Suprapubic skin (tissue), 4 donors: ENCODE data around the gene B3GNT3.

Experiments
- CTCF ChIP-seq, 2 donors: fragments of 200-600 bp in 1 of 2; fragments of 450-650 bp in 1 of 2; sonication (generic) in 1 of 2; IDR thresholded peaks; one replicate each; pipeline ENCODE4 v1.5.1; 2016 to 2019; ENCODE audit warnings: antibody characterized with exemption in 2 of 2, mild to moderate bottlenecking in 1 of 2, moderate library complexity in 1 of 2
- EP300 ChIP-seq: sonication (generic); formaldehyde crosslinking; IDR thresholded peaks from one replicate; pipeline ENCODE4 v1.6.1; 2017; ENCODE audit warnings: antibody characterized with exemption
- POLR2A ChIP-seq, 2 donors: fragments of 450-650 bp; IDR thresholded peaks; one replicate each; pipeline ENCODE4 v1.6.1; 2017; ENCODE audit warnings: antibody characterized with exemption in 2 of 2, mild to moderate bottlenecking in 2 of 2, moderate library complexity in 2 of 2
- POLR2AphosphoS5 ChIP-seq, 3 donors: sonication (generic); formaldehyde crosslinking; IDR thresholded peaks; one replicate each; pipeline ENCODE4 v1.6.1; 2017; ENCODE audit warnings: antibody characterized with exemption in 3 of 3

GRCh38 chr19:17843908-17844490 is 49.1 kb downstream of the B3GNT3 start:
- no peak for TF ChIP-seq CTCF (IDR thresholded peaks at IDR 0.05)
- no peak for TF ChIP-seq EP300
- TF ChIP-seq POLR2AphosphoS5 (IDR thresholded peaks at IDR 0.05), result no peak
- no peak for TF ChIP-seq POLR2A (IDR thresholded peaks at IDR 0.05)
